GM18511 (cell line): ENCODE results near the gene RACGAP1.
A peak's percentile ranks its signal among the peaks of the same experiment; 100 is the strongest.

Experiments
- ATAC-seq: cut with Tn5 transposase; IDR thresholded peaks from one replicate; pipeline ENCODE4 v1.9.1; 2021; ENCODE audit warnings: mild to moderate bottlenecking, moderate library complexity; ENCODE audit not compliant: unreplicated experiment

Gene RACGAP1

GRCh38 chr12:49971141-49971540, 54.2 kb downstream of the RACGAP1 start:
- ATAC-seq = no peak

GRCh38 chr12:49970658-49971057, 54.6 kb downstream of the RACGAP1 start:
- no peak for ATAC-seq

GRCh38 chr12:49969651-49970429, 55.5 kb downstream of the RACGAP1 start:
- ATAC-seq = no peak

- no peak for ATAC-seq
Measured at GRCh38 chr12:49969027-49969426, 56.3 kb downstream of the RACGAP1 start.

GRCh38 chr12:49968471-49968870, 56.8 kb downstream of the RACGAP1 start:
- no peak for ATAC-seq

- peak; percentile 23 for ATAC-seq
Measured at GRCh38 chr12:49967777-49968250, 57.5 kb downstream of the RACGAP1 start.

- ATAC-seq = peak; percentile 80
Measured at GRCh38 chr12:49967042-49967776, 58.1 kb downstream of the RACGAP1 start.

- no peak for ATAC-seq
Measured at GRCh38 chr12:49966511-49967041, 58.7 kb downstream of the RACGAP1 start.

- no peak for ATAC-seq
Measured at GRCh38 chr12:49965836-49966235, 59.5 kb downstream of the RACGAP1 start.

GRCh38 chr12:49964849-49965624, 60.3 kb downstream of the RACGAP1 start:
- ATAC-seq = no peak

GRCh38 chr12:49963976-49964815, 61.1 kb downstream of the RACGAP1 start:
- ATAC-seq = no peak

GRCh38 chr12:49962861-49963765, 62.2 kb downstream of the RACGAP1 start:
- ATAC-seq = no peak

- no peak for ATAC-seq
Measured at GRCh38 chr12:49961993-49962764, 63.1 kb downstream of the RACGAP1 start.

- ATAC-seq = no peak
Measured at GRCh38 chr12:49961111-49961922, 64.0 kb downstream of the RACGAP1 start, which contains the start of gene AQP5. Gene AQP5 (plus strand): TSS chr12:49961872. CDS start chr12:49962018, 146 bp downstream.

GRCh38 chr12:49960474-49961110, 64.7 kb downstream of the RACGAP1 start:
- no peak for ATAC-seq

GRCh38 chr12:49959685-49960473, 65.4 kb downstream of the RACGAP1 start:
- no peak for ATAC-seq
